ENCODE measurements around the gene APEX1.

GRCh38 chr14:20469242-20469889, 14.3 kb downstream of the APEX1 start, which contains the start of gene PNP:
- TF ChIP-seq POLR2AphosphoS5 (IDR thresholded peaks at IDR 0.05) (peak; percentile 100), EP300 (IDR thresholded peaks at IDR 0.05; ENCODE audit: low read depth) (no peak)
